HepG2 (cell line): ENCODE results near the gene IL2RG. TPM values are rescaled to one million over a fixed set of nuclear protein-coding genes. Genes with fewer than 3 reads are reported as not detected.

Experiments
- ATAC-seq: fragments of 200-7000 bp; cut with Tn5 transposase; 3 replicates; pipeline ENCODE4 v1.9.1; 2020; ENCODE audit warnings: mild to moderate bottlenecking, moderate library complexity
- BruUV-seq: library from RNA; stranded (reverse); fragments of 400-500 nt; replicated peaks from 2 replicates; lab custom pipeline; 2021; lab: Mats Ljungman, UMichigan
- CTCF ChIA-PET: fragments of 300-600 bp; formaldehyde crosslinking; extraction: SDS; loops from one replicate; lab custom pipeline; 2021; ENCODE audit warnings: low total read pairs, inconsistent platforms, low intra/inter-chr PET ratio; lab: Yijun Ruan, JAX
- POLR2A ChIA-PET: fragments of 350-600 bp; sonication (Branson Sonifier 250); formaldehyde crosslinking; loops from one replicate; lab custom pipeline; 2020; ENCODE audit warnings: antibody characterized with exemption, inconsistent platforms; lab: Yijun Ruan, JAX
- DNase-seq: peaks from one replicate; pipeline ENCODE4 v3.0.0-alpha.2; 2015; ENCODE audit warnings: low spot score
- FAIRE-seq: peaks from 3 replicates; lab custom pipeline; 2011; peaks lifted over from hg19 to GRCh38; lab: Jason Lieb, UNC
- H2AFZ ChIP-seq: one replicate; pipeline ENCODE4 v1.6.1; 2011; ENCODE audit warnings: low read length, inconsistent platforms
- H3K27ac ChIP-seq: fragments of 300-600 bp; 3 replicates; pipeline ENCODE4 v1.8.0; 2011; ENCODE audit warnings: mixed run types, mild to moderate bottlenecking, mixed read lengths, low read length, inconsistent platforms; ENCODE audit not compliant: insufficient read depth; ENCODE audit errors: extremely low read length
- H3K27me3 ChIP-seq, 2 experiments: fragments of 200-600 bp in 1 of 2; 2 replicates in 1 of 2; 3 replicates in 1 of 2; pipeline versions ENCODE4 v1.6.0 to v1.8.0; 2011; ENCODE audit warnings: low read length in 2 of 2, mild to moderate bottlenecking in 2 of 2, moderate library complexity in 2 of 2, inconsistent platforms in 1 of 2; ENCODE audit not compliant: insufficient read depth in 2 of 2, control insufficient read depth in 1 of 2
- H3K36me3 ChIP-seq, 2 experiments: fragments of 200-600 bp in 1 of 2; replicated peaks in 1 of 2; 2 replicates in 1 of 2; 3 replicates in 1 of 2; pipeline versions ENCODE4 v1.5.1 to v1.8.0; 2011; ENCODE audit warnings: low read length in 2 of 2, inconsistent platforms in 1 of 2; ENCODE audit not compliant: insufficient read depth in 2 of 2, control insufficient read depth in 1 of 2
- H3K4me1 ChIP-seq: 2 replicates; pipeline ENCODE4 v1.5.1; 2012; ENCODE audit warnings: low read length, inconsistent platforms; ENCODE audit not compliant: insufficient read depth
- H3K4me2 ChIP-seq: 2 replicates; pipeline ENCODE4 v1.6.0; 2011; ENCODE audit warnings: low read depth, low read length, inconsistent platforms
- H3K4me3 ChIP-seq, 3 experiments: fragments of 200-600 bp in 1 of 3; sonication (generic), shearing (Covaris generic) in 1 of 3; replicated peaks in 1 of 3; 2 replicates each; pipeline ENCODE4 v1.5.1; 2011 to 2016; ENCODE audit warnings: low read length in 3 of 3, inconsistent platforms in 2 of 3, low read depth in 2 of 3, mild to moderate bottlenecking in 2 of 3, control low read depth in 1 of 3, mixed read lengths in 1 of 3; ENCODE audit not compliant: insufficient read depth in 1 of 3
- H3K79me2 ChIP-seq: one replicate; pipeline ENCODE4 v1.6.1; 2011; ENCODE audit warnings: low read length, inconsistent platforms; ENCODE audit not compliant: insufficient read depth
- H3K9ac ChIP-seq: 2 replicates; pipeline ENCODE4 v1.6.0; 2011; ENCODE audit warnings: mild to moderate bottlenecking, low read depth, low read length, inconsistent platforms; ENCODE audit not compliant: insufficient read depth
- H3K9me3 ChIP-seq: 2 replicates; pipeline ENCODE4 v1.5.1; 2012; ENCODE audit warnings: mild to moderate bottlenecking, low read length
- H4K20me1 ChIP-seq: 2 replicates; pipeline ENCODE4 v1.6.0; 2011; ENCODE audit warnings: inconsistent platforms, mild to moderate bottlenecking, low read length, moderate library complexity; ENCODE audit not compliant: insufficient read depth
- ARID5B ChIP-seq: IDR thresholded peaks from 2 replicates; pipeline ENCODE4 v1.4.0; 2020; ENCODE audit warnings: mild to moderate bottlenecking, missing genetic modification reagents
- CREM ChIP-seq, 2 experiments: sonication (generic) in 1 of 2; formaldehyde crosslinking in 1 of 2; IDR thresholded peaks; 2 replicates each; pipeline versions ENCODE4 v1.4.0 to v1.6.1; 2016 to 2020; ENCODE audit warnings: antibody characterized with exemption in 1 of 2, mild to moderate bottlenecking in 1 of 2, missing genetic modification reagents in 1 of 2
- JUND ChIP-seq: sonication (generic); formaldehyde crosslinking; IDR thresholded peaks from 2 replicates; pipeline ENCODE4 v1.8.0; 2022; ENCODE audit warnings: mild to moderate bottlenecking, missing genetic modification reagents
- ZNF136 ChIP-seq: sonication (generic); formaldehyde crosslinking; IDR thresholded peaks from 2 replicates; pipeline ENCODE4 v1.8.1; 2022; ENCODE audit warnings: low read depth, mild to moderate bottlenecking, moderate library complexity, missing genetic modification reagents
- ZNF761 ChIP-seq: sonication (generic); formaldehyde crosslinking; conservative IDR thresholded peaks from 2 replicates; pipeline ENCODE4 v1.4.0; 2020; ENCODE audit warnings: mild to moderate bottlenecking, missing genetic modification reagents
- in situ Hi-C: cut with HindIII; loops from 2 replicates; pipeline ENCODE4 v1.10.0; 2017; ENCODE audit warnings: low pct_unique_long_range_greater_than_20kb; ENCODE audit not compliant: extremely low pct_ligation_motif_present
- intact Hi-C: fragments of 100-400 bp; cut with micrococcal nuclease; formaldehyde crosslinking; loops from one replicate; pipeline ENCODE4 v1.10.0; 2022; ENCODE audit not compliant: unreplicated experiment
- polyA plus RNA-seq, 8 experiments: library from polyadenylated mRNA; depleted of rRNA in 3 of 8; stranded (reverse) in 7 of 8; unstranded in 1 of 8; fragments of >200 nt; fragmentation: Illumina TruSeq in 4 of 8; extraction: Trizol in 4 of 8; gene quantifications; 2 replicates each; pipeline versions ENCODE4 v1.2.1 to v1.2.3, GENCODE V29; 2011 to 2016; ENCODE audit warnings: low read depth in 4 of 8, missing spikeins in 1 of 8, mixed read lengths in 1 of 8; ENCODE audit not compliant: insufficient read depth in 1 of 8
- total RNA-seq, 5 experiments: library from RNA; depleted of rRNA; stranded (reverse); fragments of >200 nt; fragmentation: Illumina TruSeq; extraction: Trizol; gene quantifications; 2 replicates each; pipeline ENCODE4 v1.2.3, GENCODE V29; 2016; ENCODE audit warnings: low read depth in 1 of 5
- TF ChIP-seq, protein P1 (sequence below): sonication (generic); formaldehyde crosslinking; IDR thresholded peaks from 2 replicates; pipeline ENCODE4 v1.4.0; 2020; ENCODE audit warnings: missing genetic modification reagents, borderline replicate concordance

The IL2RG gene
- total and polyA plus RNA-seq, 2 of the 13 experiments (the other 11 are each of a cell fraction or from before 2014, with no cell fraction given) = 0.98 TPM; not detected in 1

- BruUV-seq = no TSS peak
- no peak overlapping the region for H2AFZ ChIP-seq
- DNase-seq = no peak
- no peak overlapping the region for H3K4me3 ChIP-seq
- H3K36me3 ChIP-seq = peaks cover 2 to 8% of the 10 kb centered on the region in 2 experiments; a peak in 2 of 5 replicates
- H3K9me3 ChIP-seq = no peaks in the 10 kb centered on the region
- ChIA-PET POLR2A (no interaction called here), CTCF (no interaction called here)
- H3K9ac ChIP-seq = no peak overlapping the region
- TF ChIP-seq ARID5B (CRISPR knock-in tag) (no peak), JUND (no peak), CREM (IDR thresholded peaks at IDR 0.05) (no peak), CREM (CRISPR knock-in tag; IDR thresholded peaks at IDR 0.05) (no peak), ZNF136 (CRISPR knock-in tag) (no peak), ZNF761 (CRISPR knock-in tag) (no peak)
- TF ChIP-seq, protein P1, sequence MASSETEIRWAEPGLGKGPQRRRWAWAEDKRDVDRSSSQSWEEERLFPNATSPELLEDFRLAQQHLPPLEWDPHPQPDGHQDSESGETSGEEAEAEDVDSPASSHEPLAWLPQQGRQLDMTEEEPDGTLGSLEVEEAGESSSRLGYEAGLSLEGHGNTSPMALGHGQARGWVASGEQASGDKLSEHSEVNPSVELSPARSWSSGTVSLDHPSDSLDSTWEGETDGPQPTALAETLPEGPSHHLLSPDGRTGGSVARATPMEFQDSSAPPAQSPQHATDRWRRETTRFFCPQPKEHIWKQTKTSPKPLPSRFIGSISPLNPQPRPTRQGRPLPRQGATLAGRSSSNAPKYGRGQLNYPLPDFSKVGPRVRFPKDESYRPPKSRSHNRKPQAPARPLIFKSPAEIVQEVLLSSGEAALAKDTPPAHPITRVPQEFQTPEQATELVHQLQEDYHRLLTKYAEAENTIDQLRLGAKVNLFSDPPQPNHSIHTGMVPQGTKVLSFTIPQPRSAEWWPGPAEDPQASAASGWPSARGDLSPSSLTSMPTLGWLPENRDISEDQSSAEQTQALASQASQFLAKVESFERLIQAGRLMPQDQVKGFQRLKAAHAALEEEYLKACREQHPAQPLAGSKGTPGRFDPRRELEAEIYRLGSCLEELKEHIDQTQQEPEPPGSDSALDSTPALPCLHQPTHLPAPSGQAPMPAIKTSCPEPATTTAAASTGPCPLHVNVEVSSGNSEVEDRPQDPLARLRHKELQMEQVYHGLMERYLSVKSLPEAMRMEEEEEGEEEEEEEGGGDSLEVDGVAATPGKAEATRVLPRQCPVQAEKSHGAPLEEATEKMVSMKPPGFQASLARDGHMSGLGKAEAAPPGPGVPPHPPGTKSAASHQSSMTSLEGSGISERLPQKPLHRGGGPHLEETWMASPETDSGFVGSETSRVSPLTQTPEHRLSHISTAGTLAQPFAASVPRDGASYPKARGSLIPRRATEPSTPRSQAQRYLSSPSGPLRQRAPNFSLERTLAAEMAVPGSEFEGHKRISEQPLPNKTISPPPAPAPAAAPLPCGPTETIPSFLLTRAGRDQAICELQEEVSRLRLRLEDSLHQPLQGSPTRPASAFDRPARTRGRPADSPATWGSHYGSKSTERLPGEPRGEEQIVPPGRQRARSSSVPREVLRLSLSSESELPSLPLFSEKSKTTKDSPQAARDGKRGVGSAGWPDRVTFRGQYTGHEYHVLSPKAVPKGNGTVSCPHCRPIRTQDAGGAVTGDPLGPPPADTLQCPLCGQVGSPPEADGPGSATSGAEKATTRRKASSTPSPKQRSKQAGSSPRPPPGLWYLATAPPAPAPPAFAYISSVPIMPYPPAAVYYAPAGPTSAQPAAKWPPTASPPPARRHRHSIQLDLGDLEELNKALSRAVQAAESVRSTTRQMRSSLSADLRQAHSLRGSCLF = no peak
- no peak for ATAC-seq
- no peaks in the 10 kb centered on the region for H4K20me1 ChIP-seq
- no peak for FAIRE-seq
- H3K4me1 ChIP-seq = no peaks in the 10 kb centered on the region
- no peak overlapping the region for H3K4me2 ChIP-seq
- H3K79me2 ChIP-seq = peaks cover 4% of the 10 kb centered on the region
- no peak overlapping the region for H3K27ac ChIP-seq
- H3K27me3 ChIP-seq = no peaks in the 10 kb centered on the region
- intact Hi-C loops (no loop called here), in situ Hi-C loops (no loop called here)
These were observed 51.2 kb downstream of the IL2RG start for GRCh38 chrX:71060127-71060526.
